HEK293 (cell line): ENCODE results near the gene KCTD2.

Experiments used
- CTCF ChIA-PET: fragments of 350-600 bp; formaldehyde crosslinking; extraction: SDS; loops from one replicate; lab custom pipeline; 2021; ENCODE audit warnings: antibody characterized with exemption; lab: Yijun Ruan, JAX
- POLR2A ChIA-PET: fragments of 300-600 bp; formaldehyde crosslinking; extraction: SDS; loops from one replicate; lab custom pipeline; 2020; ENCODE audit warnings: antibody characterized with exemption, inconsistent platforms; lab: Yijun Ruan, JAX
- H3K27ac ChIP-seq: fragments of 200-500 bp; sonication (Bioruptor generic); 2 replicates; pipeline ENCODE4 v1.5.1; 2014; ENCODE audit warnings: low read depth, low read length, control low read depth, inconsistent platforms; ENCODE audit errors: extremely low read depth
- H3K36me3 ChIP-seq, 2 experiments: fragments of 200-500 bp in 1 of 2; sonication (Bioruptor generic) in 1 of 2; 1 replicate in 1 of 2; 2 replicates in 1 of 2; pipeline ENCODE4 v1.5.1; 2014 to 2017; ENCODE audit warnings: inconsistent platforms in 2 of 2, low read length in 2 of 2; ENCODE audit not compliant: control insufficient read depth in 2 of 2, insufficient read depth in 1 of 2
- H3K4me1 ChIP-seq: fragments of 200-500 bp; sonication (Bioruptor generic); 2 replicates; pipeline ENCODE4 v1.5.1; 2014; ENCODE audit warnings: mild to moderate bottlenecking, low read length, inconsistent platforms; ENCODE audit not compliant: control insufficient read depth, insufficient read depth
- H3K4me3 ChIP-seq: 2 replicates; pipeline ENCODE4 v1.5.1; 2011; ENCODE audit warnings: low read depth, mild to moderate bottlenecking, control low read depth, low read length, moderate library complexity
- H3K9me3 ChIP-seq: fragments of 200-500 bp; sonication (Bioruptor generic); 2 replicates; pipeline ENCODE4 v1.5.1; 2014; ENCODE audit warnings: low read depth, low read length, inconsistent platforms; ENCODE audit not compliant: control insufficient read depth, insufficient read depth
- MZF1 ChIP-seq: fragments of 450-650 bp; formaldehyde crosslinking; IDR thresholded peaks from 2 replicates; pipeline ENCODE4 v1.5.1; 2017; ENCODE audit warnings: missing biosample characterization, missing genetic modification characterization, borderline replicate concordance
- SP3 ChIP-seq: fragments of 450-650 bp; formaldehyde crosslinking; IDR thresholded peaks from 2 replicates; pipeline ENCODE4 v1.5.1; 2016; ENCODE audit warnings: missing biosample characterization, missing genetic modification characterization
- ZBTB10 ChIP-seq: fragments of 450-650 bp; formaldehyde crosslinking; IDR thresholded peaks from 2 replicates; pipeline ENCODE4 v1.5.1; 2016; ENCODE audit warnings: missing biosample characterization, missing genetic modification characterization
- ZBTB48 ChIP-seq: fragments of 450-650 bp; formaldehyde crosslinking; IDR thresholded peaks from 2 replicates; pipeline ENCODE4 v1.5.1; 2016; ENCODE audit warnings: missing biosample characterization, missing genetic modification characterization
- ZBTB49 ChIP-seq: fragments of 450-650 bp; formaldehyde crosslinking; IDR thresholded peaks from 2 replicates; pipeline ENCODE4 v1.5.1; 2016; ENCODE audit warnings: missing biosample characterization, missing genetic modification characterization, low read depth
- ZIC2 ChIP-seq: fragments of 450-650 bp; formaldehyde crosslinking; IDR thresholded peaks from 2 replicates; pipeline ENCODE4 v1.5.1; 2016; ENCODE audit warnings: missing biosample characterization, missing genetic modification characterization
- ZNF18 ChIP-seq: fragments of 450-650 bp; formaldehyde crosslinking; IDR thresholded peaks from 2 replicates; pipeline ENCODE4 v1.5.1; 2016; ENCODE audit warnings: missing biosample characterization, missing genetic modification characterization
- ZNF19 ChIP-seq: fragments of 450-650 bp; formaldehyde crosslinking; IDR thresholded peaks from 2 replicates; pipeline ENCODE4; 2016; ENCODE audit warnings: missing biosample characterization, missing genetic modification characterization, low read depth
- ZNF311 ChIP-seq: fragments of 450-650 bp; formaldehyde crosslinking; IDR thresholded peaks from 2 replicates; pipeline ENCODE4 v1.5.1; 2017; ENCODE audit warnings: missing biosample characterization, missing genetic modification characterization, borderline replicate concordance
- ZNF341 ChIP-seq: fragments of 450-650 bp; formaldehyde crosslinking; IDR thresholded peaks from 2 replicates; pipeline ENCODE4; 2016; ENCODE audit warnings: low read depth, missing biosample characterization, missing genetic modification characterization
- ZNF48 ChIP-seq: fragments of 450-650 bp; formaldehyde crosslinking; IDR thresholded peaks from 2 replicates; pipeline ENCODE4 v1.5.1; 2016; ENCODE audit warnings: missing biosample characterization, missing genetic modification characterization
- ZNF513 ChIP-seq: fragments of 450-650 bp; IDR thresholded peaks from 2 replicates; pipeline ENCODE4 v1.5.1; 2018; ENCODE audit warnings: missing biosample characterization, missing genetic modification characterization
- ZNF549 ChIP-seq: fragments of 450-650 bp; IDR thresholded peaks from 2 replicates; pipeline ENCODE4 v1.5.1; 2018; ENCODE audit warnings: missing biosample characterization, missing genetic modification characterization, mild to moderate bottlenecking, inconsistent platforms, moderate library complexity
- ZNF555 ChIP-seq: fragments of 450-650 bp; formaldehyde crosslinking; conservative IDR thresholded peaks from 2 replicates; pipeline ENCODE4 v1.5.1; 2017; ENCODE audit warnings: missing biosample characterization, mild to moderate bottlenecking, missing genetic modification characterization, inconsistent platforms
- ZNF558 ChIP-seq: fragments of 450-650 bp; formaldehyde crosslinking; IDR thresholded peaks from 2 replicates; pipeline ENCODE4 v1.5.1; 2016; ENCODE audit warnings: missing biosample characterization, missing genetic modification characterization
- ZNF677 ChIP-seq: fragments of 450-650 bp; IDR thresholded peaks from 2 replicates; pipeline ENCODE4 v1.5.0; 2018; ENCODE audit warnings: missing biosample characterization, mild to moderate bottlenecking, missing genetic modification characterization, moderate library complexity
- ZNF701 ChIP-seq: fragments of 450-650 bp; formaldehyde crosslinking; IDR thresholded peaks from 2 replicates; pipeline ENCODE4 v1.5.1; 2016; ENCODE audit warnings: missing biosample characterization, missing genetic modification characterization

Gene KCTD2

GRCh38 chr17:75098861-75099260 is 51.8 kb downstream of the KCTD2 start:
- TF ChIP-seq ZNF341 (tag by site-specific recombination) (no peak), ZIC2 (tag by site-specific recombination) (no peak), ZNF18 (no peak), ZBTB49 (tag by site-specific recombination) (no peak), SP3 (tag by site-specific recombination) (no peak), ZBTB10 (no peak), ZNF48 (tag by site-specific recombination) (no peak), ZNF677 (tag by site-specific recombination) (no peak)
- TF ChIP-seq, all 188 proteins: peak for 0
- Histone ChIP-seq H3K9me3 (no peaks in the 10 kb centered on the region), H3K36me3 (peaks cover 0 to 19% of the 10 kb centered on the region in 2 experiments; a peak in 1 of 3 replicates), H3K27ac (no peak overlapping the region), H3K4me1 (no peaks in the 10 kb centered on the region; the same call in 1 of the 2 replicates), H3K4me3 (no peak overlapping the region)
- ChIA-PET CTCF (interaction anchor here (0.7 to 0.9 kb wide), 2 partner anchors 13 to 15 kb away, joined by 3 read pairs; no protein-coding TSS in a partner anchor), POLR2A (interaction anchor here (0.6 to 1.1 kb wide), 2 partner anchors 23 to 32 kb away, joined by 3 to 4 read pairs; no protein-coding TSS in a partner anchor)

- H3K36me3 ChIP-seq: peaks cover 0 to 19% of the 10 kb centered on the region in 2 experiments; a peak in 1 of 3 replicates
- no peak overlapping the region for H3K4me3 ChIP-seq
- ChIA-PET POLR2A (no interaction called here), CTCF (interaction anchor here (0.9 kb wide), 1 partner anchor 14 kb away, joined by 3 read pairs; no protein-coding TSS in a partner anchor)
- H3K9me3 ChIP-seq: no peaks in the 10 kb centered on the region
- peaks cover 6% of the 10 kb centered on the region for H3K4me1 ChIP-seq
- no peak overlapping the region for H3K27ac ChIP-seq
- no peak for TF ChIP-seq ZNF555 (tag by site-specific recombination)
- no peak for TF ChIP-seq ZNF701 (tag by site-specific recombination)
- no peak for TF ChIP-seq ZNF549
- TF ChIP-seq MZF1 (tag by site-specific recombination): no peak
- TF ChIP-seq ZNF311: no peak
- no peak for TF ChIP-seq ZBTB48 (tag by site-specific recombination)
- TF ChIP-seq ZNF513: no peak
- TF ChIP-seq ZNF19 (tag by site-specific recombination): no peak
- no peak for TF ChIP-seq ZNF558 (tag by site-specific recombination)
- no peak for TF ChIP-seq ZBTB49 (tag by site-specific recombination)
Measured at GRCh38 chr17:75099881-75100595, 53.0 kb downstream of the KCTD2 start.
